GM12892 (cell line): ENCODE data around the gene HHIP.

Experiments
- POLR2A ChIP-seq: IDR thresholded peaks from 2 replicates; pipeline ENCODE4 v1.6.1; 2011; ENCODE audit warnings: low read depth, low read length, control low read depth
- POLR2AphosphoS5 ChIP-seq: IDR thresholded peaks from 2 replicates; pipeline ENCODE4 v1.6.1; 2011; ENCODE audit warnings: low read depth, low read length, control low read depth
- TAF1 ChIP-seq: IDR thresholded peaks from 2 replicates; pipeline ENCODE4 v1.6.1; 2011; ENCODE audit warnings: low read depth, mild to moderate bottlenecking, control low read depth, low read length, borderline replicate concordance

GRCh38 chr4:144696376-144696775 is 50.4 kb downstream of the HHIP start:
- TF ChIP-seq POLR2A (no peak), POLR2AphosphoS5 (no peak), TAF1 (no peak)
